ENCODE data around the gene CFAP57. TPM values are rescaled to one million over a fixed set of nuclear protein-coding genes. Genes with fewer than 3 reads are reported as not detected.

CFAP57 gene
- total and polyA plus RNA-seq, 2 of the 13 experiments (the other 11 are each of a cell fraction or from before 2014, with no cell fraction given), result 0.01 TPM; not detected in 1

DNA sequence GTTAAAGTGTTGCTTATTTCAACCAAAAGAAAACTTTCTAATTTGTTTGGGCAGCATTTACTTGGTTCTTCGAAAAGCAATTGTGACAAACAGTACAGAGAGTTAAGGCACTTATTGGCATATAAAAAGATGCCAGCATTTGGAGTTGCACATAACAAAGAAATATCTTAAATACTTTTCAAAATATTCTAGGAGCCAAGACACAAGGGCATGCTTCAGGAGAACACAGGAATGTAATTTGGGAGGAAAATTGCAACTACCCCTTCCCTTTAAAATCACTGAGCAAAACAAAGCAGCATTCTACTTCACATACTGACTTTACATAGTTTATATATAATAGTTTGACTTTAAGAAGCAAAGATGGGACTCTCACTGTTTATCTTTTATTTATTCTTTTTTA lies 124.1 kb downstream of the CFAP57 start:
- H3K27ac ChIP-seq (ENCODE audit: extremely low read length, insufficient read depth, low read length), result no peak overlapping the region
- ChIA-PET POLR2A (interaction anchor here (0.6 kb wide), 1 partner anchor 15 kb away, joined by 6 read pairs; no protein-coding TSS in a partner anchor), CTCF (ENCODE audit: low intra/inter-chr PET ratio, low total read pairs) (no interaction called here)
- no peak overlapping the region for H3K4me3 ChIP-seq (replicated peaks in 1 of 3; ENCODE audit: insufficient read depth in 1 of 3, low read depth in 2 of 3, low read length in 3 of 3)
- no peak overlapping the region for H3K4me2 ChIP-seq (ENCODE audit: low read depth, low read length)
- 31% methylated on average over 1 of the region's 1 CpG for WGBS (ENCODE audit: low lambda C conversion rate)
- no TSS peak for BruUV-seq (replicated peaks)
- H2AFZ ChIP-seq (ENCODE audit: low read length), result no peak overlapping the region
- ATAC-seq, result no peak
- no peak for FAIRE-seq
- no peak overlapping the region for H3K9ac ChIP-seq (ENCODE audit: insufficient read depth, low read depth, low read length)
- intact Hi-C loops (cut with micrococcal nuclease; ENCODE audit: unreplicated experiment), result no loop called here
- TF ChIP-seq ZNF24 (IDR thresholded peaks at IDR 0.05), result no peak
- TF ChIP-seq, protein P1, sequence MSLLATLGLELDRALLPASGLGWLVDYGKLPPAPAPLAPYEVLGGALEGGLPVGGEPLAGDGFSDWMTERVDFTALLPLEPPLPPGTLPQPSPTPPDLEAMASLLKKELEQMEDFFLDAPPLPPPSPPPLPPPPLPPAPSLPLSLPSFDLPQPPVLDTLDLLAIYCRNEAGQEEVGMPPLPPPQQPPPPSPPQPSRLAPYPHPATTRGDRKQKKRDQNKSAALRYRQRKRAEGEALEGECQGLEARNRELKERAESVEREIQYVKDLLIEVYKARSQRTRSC (CRISPR knock-in tag; IDR thresholded peaks at IDR 0.05; ENCODE audit: low read depth), result no peak
- no peak for TF ChIP-seq RAD21 (CRISPR knock-in tag; IDR thresholded peaks at IDR 0.05)
- no peak for TF ChIP-seq TGIF2 (CRISPR knock-in tag; IDR thresholded peaks at IDR 0.05)
- no peak for TF ChIP-seq ZKSCAN8 (CRISPR knock-in tag; IDR thresholded peaks at IDR 0.05; ENCODE audit: borderline replicate concordance)
- H4K20me1 ChIP-seq (ENCODE audit: insufficient read depth, low read length), result no peaks in the 10 kb centered on the region
- H3K27me3 ChIP-seq (ENCODE audit: control insufficient read depth in 1 of 2, insufficient read depth in 2 of 2, low read length in 2 of 2), result peaks cover 0 to 33% of the 10 kb centered on the region in 2 experiments; a peak in 3 of 5 replicates
- H3K36me3 ChIP-seq (replicated peaks in 1 of 2; ENCODE audit: control insufficient read depth in 1 of 2, insufficient read depth in 2 of 2, low read length in 2 of 2), result no peaks in the 10 kb centered on the region
- no peak for DNase-seq (ENCODE audit: low spot score)
- no peaks in the 10 kb centered on the region for H3K9me3 ChIP-seq (ENCODE audit: low read length)
- no peaks in the 10 kb centered on the region for H3K79me2 ChIP-seq (ENCODE audit: insufficient read depth, low read length)
- peaks cover 9% of the 10 kb centered on the region; the same call in 1 of the 2 replicates for H3K4me1 ChIP-seq (ENCODE audit: insufficient read depth, low read length)
- in situ Hi-C loops (cut with HindIII; ENCODE audit: extremely low pct_ligation_motif_present, low pct_unique_long_range_greater_than_20kb), result no loop called here

GRCh38 chr1:43298055-43298454 lies 125.9 kb downstream of the CFAP57 start:
- BruUV-seq (replicated peaks), result no TSS peak
- Histone ChIP-seq H3K4me1 (ENCODE audit: insufficient read depth, low read length) (peaks cover 19% of the 10 kb centered on the region), H3K36me3 (replicated peaks in 1 of 2; ENCODE audit: control insufficient read depth in 1 of 2, insufficient read depth in 2 of 2, low read length in 2 of 2) (no peaks in the 10 kb centered on the region), H3K27me3 (ENCODE audit: control insufficient read depth in 1 of 2, insufficient read depth in 2 of 2, low read length in 2 of 2) (peaks cover 0 to 17% of the 10 kb centered on the region in 2 experiments; a peak in 3 of 5 replicates), H3K4me2 (ENCODE audit: low read depth, low read length) (no peak overlapping the region), H3K9me3 (ENCODE audit: low read length) (no peaks in the 10 kb centered on the region), H3K27ac (ENCODE audit: extremely low read length, insufficient read depth, low read length) (no peak overlapping the region), H3K4me3 (replicated peaks in 1 of 3; ENCODE audit: insufficient read depth in 1 of 3, low read depth in 2 of 3, low read length in 3 of 3) (no peak overlapping the region), H2AFZ (ENCODE audit: low read length) (no peak overlapping the region), H4K20me1 (ENCODE audit: insufficient read depth, low read length) (no peaks in the 10 kb centered on the region), H3K9ac (ENCODE audit: insufficient read depth, low read depth, low read length) (no peak overlapping the region), H3K79me2 (ENCODE audit: insufficient read depth, low read length) (no peaks in the 10 kb centered on the region)
- ATAC-seq (no peak), DNase-seq (ENCODE audit: low spot score) (no peak), FAIRE-seq (no peak)
- intact Hi-C loops (cut with micrococcal nuclease; ENCODE audit: unreplicated experiment) (no loop called here), in situ Hi-C loops (cut with HindIII; ENCODE audit: extremely low pct_ligation_motif_present, low pct_unique_long_range_greater_than_20kb) (no loop called here)
- 25% methylated on average over 1 of the region's 1 CpG for WGBS (ENCODE audit: low lambda C conversion rate)
- POLR2A ChIA-PET, result no interaction called here
- CTCF ChIA-PET (ENCODE audit: low intra/inter-chr PET ratio, low total read pairs), result no interaction called here
- TF ChIP-seq ATM (IDR thresholded peaks at IDR 0.05; ENCODE audit: borderline replicate concordance) (no peak), HNRNPUL1 (IDR thresholded peaks at IDR 0.05; ENCODE audit: low read depth, low read length) (no peak), PRDM10 (CRISPR knock-in tag; IDR thresholded peaks at IDR 0.05; ENCODE audit: low read depth) (no peak), NFKB2 (CRISPR knock-in tag; IDR thresholded peaks at IDR 0.05; ENCODE audit: borderline replicate concordance) (no peak), KAT7 (CRISPR knock-in tag; IDR thresholded peaks at IDR 0.05; ENCODE audit: borderline replicate concordance) (no peak), ERF (CRISPR knock-in tag; IDR thresholded peaks at IDR 0.05) (no peak), HMG20B (CRISPR knock-in tag; conservative IDR thresholded peaks at IDR 0.05) (no peak), KLF11 (CRISPR knock-in tag; IDR thresholded peaks at IDR 0.05) (no peak)
